GM10266 (cell line): ENCODE data around the gene DAZAP1.

Experiments used
- DNase-seq: peaks from one replicate; pipeline ENCODE4 v3.0.0; 2012; ENCODE audit errors: extremely low spot score
- CTCF ChIP-seq: IDR thresholded peaks from 2 replicates; pipeline ENCODE4 v1.5.1; 2012; ENCODE audit warnings: mild to moderate bottlenecking, low read depth; ENCODE audit not compliant: control insufficient read depth, insufficient read depth; ENCODE audit errors: missing control alignments

The DAZAP1 gene

GRCh38 chr19:1396019-1396767 is 11.2 kb upstream of the DAZAP1 start:
- DNase-seq, result no peak
- TF ChIP-seq CTCF, result no peak

- no peak for TF ChIP-seq CTCF
These were observed 10.4 kb upstream of the DAZAP1 start for GRCh38 chr19:1396768-1397679.

GRCh38 chr19:1397838-1398237 is 9.5 kb upstream of the DAZAP1 start:
- DNase-seq, result no peak
- TF ChIP-seq CTCF, result no peak

More at GRCh38 chr19:1396768-1397679, 10.4 kb upstream of the DAZAP1 start:
- no peak for DNase-seq

- no peak for DNase-seq
- TF ChIP-seq CTCF, result no peak
These were observed 8.3 kb upstream of the DAZAP1 start for GRCh38 chr19:1399079-1399478.

- DNase-seq, result no peak
- no peak for TF ChIP-seq CTCF
These were observed 7.6 kb upstream of the DAZAP1 start for GRCh38 chr19:1399745-1400144.

GRCh38 chr19:1400281-1401137 is 6.9 kb upstream of the DAZAP1 start:
- peak; percentile 76 for DNase-seq
- TF ChIP-seq CTCF, result no peak
